ENCODE results near the gene HIVEP3.
"Not testable (repeated sequence)": the region's sequence is repeated elsewhere in the genome, so short reads cannot be mapped to it uniquely, and the experiment has no call there.

Gene HIVEP3

DNA sequence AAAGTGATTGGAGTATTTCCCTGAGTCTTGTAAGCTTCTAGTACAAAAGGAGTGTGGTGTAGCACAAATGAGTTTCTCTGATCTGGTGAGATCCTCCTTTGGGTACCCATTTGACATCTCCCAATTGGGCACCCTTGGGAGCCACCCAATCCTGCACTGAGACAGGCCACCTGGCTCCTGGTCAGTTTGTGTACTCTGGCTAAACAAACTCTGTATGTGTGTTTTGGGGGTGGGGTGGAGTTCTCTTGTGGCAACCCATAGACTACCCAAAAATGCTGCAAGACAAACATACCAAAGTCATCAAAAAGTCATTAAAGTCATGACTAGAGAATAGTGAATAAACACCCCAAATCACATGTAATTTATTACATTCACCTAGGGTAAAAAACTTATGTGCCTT lies 8.4 kb upstream of the HIVEP3 start:
- no peak overlapping the region for H3K4me2 ChIP-seq
- H3K9ac ChIP-seq, result no peak overlapping the region
- H3K4me3 ChIP-seq, result no peak overlapping the region
- no peaks in the 10 kb centered on the region for H3K36me3 ChIP-seq
- no peaks in the 10 kb centered on the region for H3K27me3 ChIP-seq
- no peaks in the 10 kb centered on the region for H4K20me1 ChIP-seq
- peaks cover 0 to 9% (median 0%) of the 10 kb centered on the region in 11 experiments; a peak in 2 of 22 replicates for H3K9me3 ChIP-seq (replicated peaks in 1 of 11)
- no peak for TF ChIP-seq Cebpa-rat (IDR thresholded peaks at IDR 0.05)
- H3K4me1 ChIP-seq, result no peaks in the 10 kb centered on the region
- H3K27ac ChIP-seq, result no peak overlapping the region

DNA sequence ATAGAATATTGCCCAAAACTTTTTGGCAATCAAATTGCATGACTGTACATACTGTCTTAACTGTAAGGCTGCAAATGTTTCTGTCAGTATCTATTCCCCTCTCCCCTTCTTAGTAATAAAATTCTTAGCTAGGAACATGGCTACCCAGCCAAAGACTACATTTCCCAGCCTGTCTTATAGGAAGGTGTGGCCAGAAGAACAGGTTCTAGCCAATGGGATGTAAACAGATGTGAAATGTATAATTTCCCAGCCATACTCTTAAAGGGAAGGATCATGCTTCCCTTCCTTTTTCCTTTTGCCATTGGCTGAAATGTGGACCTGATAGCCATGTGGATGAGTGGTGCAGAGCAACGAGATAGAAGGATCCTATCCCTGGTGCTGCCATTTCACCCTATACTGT lies 7.0 kb upstream of the HIVEP3 start:
- Histone ChIP-seq H3K27me3 (no peaks in the 10 kb centered on the region), H4K20me1 (no peaks in the 10 kb centered on the region), H3K4me1 (no peaks in the 10 kb centered on the region), H3K4me3 (no peak overlapping the region), H3K9me3 (replicated peaks in 1 of 11) (peaks cover 9 to 19% (median 12%) of the 10 kb centered on the region in 11 experiments), H3K27ac (no peak overlapping the region), H3K4me2 (no peak overlapping the region), H3K9ac (no peak overlapping the region), H3K36me3 (no peaks in the 10 kb centered on the region)
- no peak for TF ChIP-seq Cebpa-rat (IDR thresholded peaks at IDR 0.05)

DNA sequence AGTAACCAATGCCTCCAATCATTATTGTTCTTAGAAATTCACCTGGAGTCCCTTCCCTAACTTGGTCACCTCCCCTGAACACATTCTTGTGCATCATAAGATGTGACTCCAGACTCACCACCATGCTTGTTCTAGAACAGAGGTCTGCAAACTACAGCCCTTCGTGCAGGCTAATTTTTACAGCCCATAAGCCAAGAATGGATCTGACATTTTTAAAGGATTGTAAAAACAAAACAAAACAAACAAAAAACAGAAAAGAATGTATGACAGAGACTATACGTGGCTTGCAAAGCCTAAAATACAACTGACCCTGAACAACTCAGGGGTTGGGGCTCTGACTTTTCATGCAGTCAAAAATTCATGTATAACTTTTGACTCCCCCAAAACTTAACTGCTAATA lies 6.2 kb upstream of the HIVEP3 start:
- H3K27ac ChIP-seq, result no peak overlapping the region
- H3K27me3 ChIP-seq, result no peaks in the 10 kb centered on the region
- no peaks in the 10 kb centered on the region for H4K20me1 ChIP-seq
- peaks cover 14 to 26% (median 19%) of the 10 kb centered on the region in 11 experiments for H3K9me3 ChIP-seq (replicated peaks in 1 of 11)
- no peak overlapping the region for H3K4me2 ChIP-seq
- TF ChIP-seq Cebpa-rat (IDR thresholded peaks at IDR 0.05), result no peak
- H3K4me1 ChIP-seq, result peaks cover 0 to 3% (median 0%) of the 10 kb centered on the region in 10 experiments; a peak in 4 of 20 replicates
- H3K36me3 ChIP-seq, result no peaks in the 10 kb centered on the region
- no peak overlapping the region for H3K4me3 ChIP-seq
- no peak overlapping the region for H3K9ac ChIP-seq

DNA sequence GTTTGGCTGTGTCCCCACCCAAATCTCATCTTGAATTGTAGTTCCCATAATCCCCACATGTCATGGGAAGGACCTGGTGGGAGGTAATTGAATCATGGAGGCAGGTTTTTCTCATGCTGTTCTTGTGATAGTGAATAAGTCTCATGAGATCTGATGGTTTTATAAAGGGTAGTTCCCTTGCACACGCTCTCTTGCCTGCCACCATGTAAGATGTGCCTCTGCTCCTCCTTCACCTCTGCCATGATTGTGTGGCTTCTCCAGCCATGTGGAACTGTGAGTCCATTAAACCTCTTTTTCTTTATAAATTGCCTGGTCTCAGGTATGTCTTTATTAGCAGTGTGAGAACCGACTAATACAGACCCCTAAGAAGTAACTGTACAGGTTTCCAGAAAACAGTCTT lies 2.5 kb upstream of the HIVEP3 start:
- not testable (repeated sequence) for H4K20me1 ChIP-seq, H3K27me3 ChIP-seq, H3K36me3 ChIP-seq, H3K4me1 ChIP-seq, H3K9ac ChIP-seq, H3K4me2 ChIP-seq, H3K27ac ChIP-seq, H3K4me3 ChIP-seq
- H3K9me3 ChIP-seq (replicated peaks in 1 of 11), result peaks cover 14 to 34% (median 27%) of the 10 kb centered on the region in 11 experiments

DNA sequence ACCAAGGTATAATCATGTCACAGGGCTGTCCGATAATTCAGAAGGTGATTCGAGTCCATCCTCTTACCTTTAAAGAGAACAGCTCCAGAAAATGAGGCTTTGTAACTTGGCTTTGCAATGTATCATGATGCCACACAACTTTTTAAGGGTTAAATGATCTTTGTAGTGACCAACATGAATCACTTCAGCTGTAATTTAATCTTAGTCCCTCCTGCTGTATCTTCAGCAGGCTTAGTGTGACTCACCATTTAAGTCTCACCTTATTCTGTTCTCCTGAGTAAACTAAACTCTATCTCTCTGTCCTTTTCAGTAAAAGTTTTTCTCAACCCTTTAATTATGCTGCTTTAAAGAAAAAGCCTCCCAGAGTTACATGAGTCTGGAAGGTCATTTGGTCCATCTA lies 1.9 kb upstream of the HIVEP3 start:
- Histone ChIP-seq H3K9me3 (replicated peaks in 1 of 11) (peaks cover 14 to 34% (median 27%) of the 10 kb centered on the region in 11 experiments), H3K4me3 (no peak overlapping the region), H3K27ac (no peak overlapping the region), H3K36me3 (no peaks in the 10 kb centered on the region), H3K4me2 (no peak overlapping the region), H3K9ac (no peak overlapping the region), H3K27me3 (no peaks in the 10 kb centered on the region), H4K20me1 (no peaks in the 10 kb centered on the region), H3K4me1 (peaks cover 0 to 5% (median 0%) of the 10 kb centered on the region in 10 experiments; a peak in 4 of 20 replicates)
- no peak for TF ChIP-seq Cebpa-rat (IDR thresholded peaks at IDR 0.05)

DNA sequence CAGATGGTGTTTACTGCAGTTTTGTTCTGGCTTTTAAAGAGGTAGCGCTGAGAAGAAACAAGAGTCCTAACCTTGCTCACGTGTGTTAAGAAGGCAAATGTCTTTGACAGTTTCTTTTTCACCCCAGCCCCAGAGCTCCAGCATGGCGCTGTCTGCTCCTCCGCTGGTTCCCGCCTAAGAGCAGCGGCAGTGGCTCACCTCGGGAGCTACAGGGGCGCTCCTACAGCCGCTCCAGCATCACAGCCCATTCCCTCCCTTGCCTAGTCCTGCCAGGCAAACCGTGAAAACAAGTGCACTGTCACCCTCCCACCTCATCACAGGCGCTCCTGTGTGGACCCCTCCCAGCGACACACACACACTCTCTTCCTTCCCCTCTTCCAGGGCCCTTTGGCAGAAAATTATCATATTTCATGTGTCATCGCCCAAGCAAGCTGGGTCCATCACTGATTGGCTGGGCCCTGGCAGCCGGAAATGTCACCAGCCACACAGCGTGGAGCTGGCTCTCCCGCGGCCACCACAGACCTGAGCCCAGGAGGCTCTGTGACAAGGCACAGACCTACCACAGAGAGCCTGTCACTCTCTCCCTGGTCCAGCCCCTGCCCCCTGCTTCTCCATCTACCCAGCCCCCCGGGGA lies 1.2 kb upstream of the HIVEP3 start:
- Histone ChIP-seq H3K4me3 (no peak overlapping the region), H3K27ac (no peak overlapping the region), H3K9ac (no peak overlapping the region), H3K36me3 (no peaks in the 10 kb centered on the region), H3K4me2 (peak overlapping the region in 1 of 11 experiments; percentile 1; a peak in 1 of 22 replicates), H3K4me1 (peaks cover 0 to 5% (median 0%) of the 10 kb centered on the region in 10 experiments; a peak in 4 of 20 replicates), H4K20me1 (no peaks in the 10 kb centered on the region), H3K27me3 (no peaks in the 10 kb centered on the region), H3K9me3 (replicated peaks in 1 of 11) (peaks cover 14 to 34% (median 27%) of the 10 kb centered on the region in 11 experiments)
- no peak for TF ChIP-seq Cebpa-rat (IDR thresholded peaks at IDR 0.05)

DNA sequence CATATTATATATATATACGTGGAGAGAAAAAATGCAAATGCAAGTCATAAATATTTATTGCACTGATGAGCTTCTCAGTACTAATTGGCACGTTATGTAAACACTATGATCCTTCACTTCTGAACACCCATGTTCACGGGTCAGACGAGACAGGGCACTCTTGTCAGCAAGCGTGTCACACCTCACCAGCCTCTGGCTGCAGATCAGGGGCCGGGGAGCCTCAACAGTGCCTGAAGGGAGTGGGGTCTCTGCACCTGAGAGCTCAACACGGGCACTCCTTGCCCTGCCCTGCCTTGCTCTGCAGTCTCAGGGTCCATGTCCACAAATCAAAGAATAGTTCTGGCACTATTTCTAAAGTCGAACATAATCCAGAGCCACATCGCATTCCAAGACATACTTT lies 409 bp upstream of the HIVEP3 start:
- Histone ChIP-seq H3K9ac (no peak overlapping the region), H3K4me1 (peaks cover 0 to 5% (median 0%) of the 10 kb centered on the region in 10 experiments; a peak in 4 of 20 replicates), H3K27me3 (no peaks in the 10 kb centered on the region), H3K4me2 (no peak overlapping the region), H3K4me3 (no peak overlapping the region), H3K27ac (no peak overlapping the region), H4K20me1 (no peaks in the 10 kb centered on the region), H3K36me3 (no peaks in the 10 kb centered on the region), H3K9me3 (replicated peaks in 1 of 11) (peaks cover 14 to 33% (median 27%) of the 10 kb centered on the region in 11 experiments)
- TF ChIP-seq Cebpa-rat (IDR thresholded peaks at IDR 0.05), result no peak

DNA sequence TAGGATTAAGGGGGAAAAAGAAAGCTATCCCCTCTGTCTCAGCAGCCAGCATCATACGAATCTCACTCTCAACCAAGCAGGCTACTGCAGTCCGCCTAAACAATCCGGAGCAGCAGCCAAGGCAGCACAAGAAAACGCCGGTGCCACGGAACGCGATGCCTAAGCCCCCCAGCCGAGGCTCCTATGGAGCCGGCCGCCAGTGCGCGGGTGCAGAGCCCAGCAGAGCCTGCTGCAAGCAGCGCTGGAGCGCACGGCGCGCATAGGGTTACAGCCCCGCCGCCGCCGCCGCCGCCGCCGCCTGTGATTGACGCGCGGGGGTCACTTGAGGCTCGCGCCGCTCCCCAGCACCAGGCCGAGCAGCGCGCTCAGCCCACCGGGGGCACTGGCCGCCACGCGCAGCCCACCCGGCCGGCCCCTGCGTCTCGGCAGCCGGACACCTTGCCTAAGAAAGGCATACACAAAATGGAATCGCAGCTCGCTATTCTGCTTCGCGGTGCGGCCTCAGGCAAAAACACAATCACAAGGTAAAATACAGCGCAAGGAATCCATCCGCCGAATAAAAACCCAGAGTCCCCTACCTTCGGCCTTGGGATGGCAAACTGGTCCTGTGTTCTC lies 780 bp downstream of the HIVEP3 start:
- H3K27ac ChIP-seq, result no peak overlapping the region
- peaks cover 0 to 5% (median 0%) of the 10 kb centered on the region in 10 experiments; a peak in 4 of 20 replicates for H3K4me1 ChIP-seq
- no peak overlapping the region for H3K4me2 ChIP-seq
- no peak overlapping the region for H3K9ac ChIP-seq
- no peak for TF ChIP-seq Cebpa-rat (IDR thresholded peaks at IDR 0.05)
- no peaks in the 10 kb centered on the region for H4K20me1 ChIP-seq
- H3K27me3 ChIP-seq, result no peaks in the 10 kb centered on the region
- H3K36me3 ChIP-seq, result no peaks in the 10 kb centered on the region
- H3K4me3 ChIP-seq, result no peak overlapping the region
- peaks cover 14 to 33% (median 28%) of the 10 kb centered on the region in 11 experiments for H3K9me3 ChIP-seq (replicated peaks in 1 of 11)

DNA sequence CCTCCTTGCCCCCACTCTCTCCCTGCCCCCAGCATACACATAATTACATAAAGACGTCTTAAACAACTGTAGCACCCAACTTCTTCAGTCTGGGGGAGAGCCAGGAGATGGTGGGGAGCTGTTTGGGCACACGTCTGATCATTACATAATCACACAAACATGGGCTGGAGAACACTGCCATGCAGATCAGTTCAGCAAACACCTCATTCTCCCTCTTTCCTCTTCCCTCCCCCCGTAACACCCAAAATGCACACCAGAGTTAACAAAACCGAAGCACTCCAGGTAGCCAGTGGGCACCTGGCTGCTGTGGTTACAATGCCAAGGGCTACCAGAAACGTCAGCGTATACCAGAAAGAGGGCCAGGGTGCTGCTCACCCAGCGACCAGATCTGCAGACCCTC lies 1.6 kb downstream of the HIVEP3 start:
- H3K4me2 ChIP-seq, result no peak overlapping the region
- no peaks in the 10 kb centered on the region for H3K36me3 ChIP-seq
- H3K27ac ChIP-seq, result no peak overlapping the region
- TF ChIP-seq Cebpa-rat (IDR thresholded peaks at IDR 0.05), result no peak
- peaks cover 0 to 5% (median 0%) of the 10 kb centered on the region in 10 experiments; a peak in 4 of 20 replicates for H3K4me1 ChIP-seq
- H3K27me3 ChIP-seq, result no peaks in the 10 kb centered on the region
- H3K9me3 ChIP-seq (replicated peaks in 1 of 11), result peaks cover 14 to 36% (median 28%) of the 10 kb centered on the region in 11 experiments
- no peak overlapping the region for H3K4me3 ChIP-seq
- H4K20me1 ChIP-seq, result no peaks in the 10 kb centered on the region
- no peak overlapping the region for H3K9ac ChIP-seq
